ENCODE data around the gene PIEZO2. TPM values are rescaled to one million over a fixed set of nuclear protein-coding genes. Genes with fewer than 3 reads are reported as not detected.

PIEZO2 gene
- polyA plus RNA-seq, 1 experiment, result 2.8 TPM

DNA sequence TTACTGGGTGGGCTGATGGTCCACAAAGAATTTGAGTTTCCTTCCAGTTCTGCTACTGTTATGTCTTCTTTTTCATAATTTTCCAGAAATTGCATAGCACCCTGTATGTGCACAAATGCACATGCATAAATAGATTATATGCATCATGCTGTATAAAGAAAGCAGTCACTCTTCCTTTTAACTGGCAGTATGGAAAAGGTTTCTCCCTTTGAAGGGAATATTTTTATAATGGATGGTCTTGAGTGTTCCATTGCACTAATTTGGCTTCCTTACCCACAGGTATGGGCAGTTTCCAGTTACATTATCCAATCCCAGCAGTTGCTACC, 469.1 kb downstream of the PIEZO2 start:
- H3K4me3 ChIP-seq (ENCODE audit: low read depth, low read length), result no peak overlapping the region
- no peaks in the 10 kb centered on the region for H3K9me3 ChIP-seq (ENCODE audit: control insufficient read depth, insufficient read depth, low read length)
- POLR2A ChIA-PET, result no interaction called here
- H3K27ac ChIP-seq (ENCODE audit: low read depth, low read length), result no peak overlapping the region
- TF ChIP-seq, protein P1, sequence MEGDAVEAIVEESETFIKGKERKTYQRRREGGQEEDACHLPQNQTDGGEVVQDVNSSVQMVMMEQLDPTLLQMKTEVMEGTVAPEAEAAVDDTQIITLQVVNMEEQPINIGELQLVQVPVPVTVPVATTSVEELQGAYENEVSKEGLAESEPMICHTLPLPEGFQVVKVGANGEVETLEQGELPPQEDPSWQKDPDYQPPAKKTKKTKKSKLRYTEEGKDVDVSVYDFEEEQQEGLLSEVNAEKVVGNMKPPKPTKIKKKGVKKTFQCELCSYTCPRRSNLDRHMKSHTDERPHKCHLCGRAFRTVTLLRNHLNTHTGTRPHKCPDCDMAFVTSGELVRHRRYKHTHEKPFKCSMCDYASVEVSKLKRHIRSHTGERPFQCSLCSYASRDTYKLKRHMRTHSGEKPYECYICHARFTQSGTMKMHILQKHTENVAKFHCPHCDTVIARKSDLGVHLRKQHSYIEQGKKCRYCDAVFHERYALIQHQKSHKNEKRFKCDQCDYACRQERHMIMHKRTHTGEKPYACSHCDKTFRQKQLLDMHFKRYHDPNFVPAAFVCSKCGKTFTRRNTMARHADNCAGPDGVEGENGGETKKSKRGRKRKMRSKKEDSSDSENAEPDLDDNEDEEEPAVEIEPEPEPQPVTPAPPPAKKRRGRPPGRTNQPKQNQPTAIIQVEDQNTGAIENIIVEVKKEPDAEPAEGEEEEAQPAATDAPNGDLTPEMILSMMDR (IDR thresholded peaks at IDR 0.05; ENCODE audit: low read depth, low read length), result no peak
- H3K27me3 ChIP-seq (ENCODE audit: control insufficient read depth, insufficient read depth, low read length), result no peaks in the 10 kb centered on the region
- DNase-seq (ENCODE audit: low read depth, low spot score), result no peak
- CTCF ChIA-PET, result no interaction called here

DNA sequence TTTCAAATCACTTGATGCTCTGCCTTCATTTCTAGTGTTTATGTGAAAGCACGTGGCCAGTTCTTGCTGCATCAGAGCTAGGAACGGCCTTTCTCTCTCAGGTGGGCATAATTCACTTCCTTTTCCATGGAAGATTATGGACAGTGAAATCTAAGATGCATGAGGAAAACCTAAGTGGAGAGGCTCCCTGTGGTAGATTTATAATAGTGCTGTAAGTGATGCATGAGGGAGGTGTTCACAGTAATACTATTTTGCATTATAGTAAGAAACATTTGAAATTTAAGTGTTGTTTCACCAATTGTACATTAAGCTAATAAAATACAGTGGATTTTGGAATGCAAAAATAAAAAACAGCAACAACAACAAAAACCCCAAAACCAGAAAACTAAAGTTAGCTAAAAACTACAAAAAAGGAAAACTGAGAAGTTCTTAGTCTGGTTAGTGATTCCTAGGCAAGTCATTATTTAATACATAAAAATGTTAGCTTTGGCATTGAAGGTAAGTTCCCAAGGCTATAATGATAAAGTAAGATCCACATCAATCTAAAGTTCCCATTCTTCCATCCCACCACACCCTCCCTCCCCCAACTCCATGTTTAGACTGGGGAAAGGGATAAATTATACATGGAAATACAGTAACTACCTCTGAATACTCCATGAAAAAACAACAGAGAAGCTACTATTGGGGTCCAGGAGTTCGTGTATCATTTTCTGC, 469.7 kb downstream of the PIEZO2 start:
- ChIA-PET CTCF (no interaction called here), POLR2A (no interaction called here)
- DNase-seq (ENCODE audit: low read depth, low spot score), result no peak
- TF ChIP-seq, protein P1 (IDR thresholded peaks at IDR 0.05; ENCODE audit: low read depth, low read length), result no peak
- Histone ChIP-seq H3K9me3 (ENCODE audit: control insufficient read depth, insufficient read depth, low read length) (no peaks in the 10 kb centered on the region), H3K4me3 (ENCODE audit: low read depth, low read length) (no peak overlapping the region), H3K27ac (ENCODE audit: low read depth, low read length) (no peak overlapping the region), H3K27me3 (ENCODE audit: control insufficient read depth, insufficient read depth, low read length) (no peaks in the 10 kb centered on the region)

DNA sequence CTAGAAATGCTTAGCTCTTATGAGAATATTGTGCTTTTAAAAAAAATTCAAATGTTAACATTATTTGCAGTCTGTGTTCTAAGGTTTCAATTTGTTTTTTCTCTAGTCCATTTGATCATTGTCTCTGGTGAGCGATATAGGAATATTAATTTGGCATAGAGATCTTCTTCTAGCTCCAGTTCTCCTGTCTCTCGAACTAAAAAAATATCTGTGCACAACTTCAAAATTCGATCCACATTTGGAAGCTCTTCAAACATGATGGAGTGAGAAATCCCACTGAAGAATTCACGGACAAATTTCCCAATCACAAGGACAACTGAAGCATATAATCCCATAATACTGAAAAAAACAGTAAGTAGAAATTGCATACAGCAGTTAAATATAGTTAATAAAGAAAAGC, 477.9 kb downstream of the PIEZO2 start:
- TF ChIP-seq, protein P1 (IDR thresholded peaks at IDR 0.05; ENCODE audit: low read depth, low read length), result no peak
- Histone ChIP-seq H3K27me3 (ENCODE audit: control insufficient read depth, insufficient read depth, low read length) (peaks cover 8% of the 10 kb centered on the region), H3K27ac (ENCODE audit: low read depth, low read length) (no peak overlapping the region), H3K9me3 (ENCODE audit: control insufficient read depth, insufficient read depth, low read length) (no peaks in the 10 kb centered on the region), H3K4me3 (ENCODE audit: low read depth, low read length) (no peak overlapping the region)
- ChIA-PET POLR2A (no interaction called here), CTCF (no interaction called here)
- DNase-seq (ENCODE audit: low read depth, low spot score), result no peak

DNA sequence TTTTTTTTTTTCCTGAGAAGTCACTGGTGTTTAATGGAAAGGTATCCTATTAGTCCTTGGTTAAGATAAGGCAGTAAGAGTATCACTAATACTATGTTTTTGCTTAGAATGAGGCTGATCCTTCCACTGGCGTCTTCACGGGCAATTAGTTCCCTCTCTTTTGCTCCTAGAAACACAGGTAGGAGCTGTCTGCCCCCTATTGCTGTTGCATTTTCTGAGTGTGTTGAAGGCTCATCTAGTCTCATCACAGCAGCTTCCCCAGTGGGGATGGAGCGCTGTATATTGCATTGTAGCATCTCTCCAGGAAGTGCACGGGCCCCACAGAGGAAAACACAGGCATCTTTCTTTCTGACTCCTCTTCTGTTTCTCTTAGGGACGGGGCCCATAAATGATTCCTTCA, 478.5 kb downstream of the PIEZO2 start:
- DNase-seq (ENCODE audit: low read depth, low spot score), result no peak
- Histone ChIP-seq H3K27ac (ENCODE audit: low read depth, low read length) (no peak overlapping the region), H3K27me3 (ENCODE audit: control insufficient read depth, insufficient read depth, low read length) (peaks cover 8% of the 10 kb centered on the region), H3K9me3 (ENCODE audit: control insufficient read depth, insufficient read depth, low read length) (no peaks in the 10 kb centered on the region), H3K4me3 (ENCODE audit: low read depth, low read length) (no peak overlapping the region)
- TF ChIP-seq, protein P1 (IDR thresholded peaks at IDR 0.05; ENCODE audit: low read depth, low read length), result no peak
- ChIA-PET POLR2A (no interaction called here), CTCF (no interaction called here)

DNA sequence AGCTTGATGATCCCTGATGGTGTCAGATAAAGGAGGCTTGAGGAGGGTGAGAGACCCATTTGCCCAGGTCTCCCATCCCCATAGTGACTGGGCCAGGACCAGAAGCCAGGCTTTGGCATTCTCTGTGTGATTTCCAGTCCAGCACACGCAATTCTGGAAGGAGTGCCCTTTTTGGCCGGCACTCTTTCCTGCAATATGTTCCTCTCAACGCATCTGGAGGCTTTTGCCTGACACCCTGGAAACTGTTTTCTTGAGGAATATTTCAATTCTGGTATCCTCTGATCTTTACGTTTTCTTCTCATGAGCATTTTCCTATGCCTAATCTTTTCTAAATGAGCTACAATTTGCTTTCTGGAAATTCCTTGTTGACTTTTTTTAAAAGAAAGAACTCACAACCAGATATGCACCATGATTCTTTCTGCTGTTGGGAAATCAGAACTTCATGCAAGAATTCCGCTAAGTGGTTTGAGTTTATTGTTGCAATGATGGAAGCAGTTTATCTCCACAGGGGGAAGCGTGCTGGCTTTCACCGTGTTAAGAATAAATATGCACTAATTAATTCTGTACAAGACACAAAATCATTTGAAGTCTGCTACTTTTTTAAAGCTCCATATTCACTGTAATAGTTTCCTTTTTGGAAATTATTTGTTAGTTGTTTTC, 479.8 kb downstream of the PIEZO2 start:
- ChIA-PET POLR2A (no interaction called here), CTCF (no interaction called here)
- Histone ChIP-seq H3K9me3 (ENCODE audit: control insufficient read depth, insufficient read depth, low read length) (no peaks in the 10 kb centered on the region), H3K27me3 (ENCODE audit: control insufficient read depth, insufficient read depth, low read length) (peaks cover 8% of the 10 kb centered on the region), H3K4me3 (ENCODE audit: low read depth, low read length) (no peak overlapping the region), H3K27ac (ENCODE audit: low read depth, low read length) (no peak overlapping the region)
- DNase-seq (ENCODE audit: low read depth, low spot score), result no peak
- TF ChIP-seq, protein P1 (IDR thresholded peaks at IDR 0.05; ENCODE audit: low read depth, low read length), result no peak
